Esophagus muscularis mucosa (tissue), 4 donors: ENCODE data around the gene EPHB3. TPM values are rescaled to one million over a fixed set of nuclear protein-coding genes. Genes with fewer than 3 reads are reported as not detected.

Source experiments
- DNase-seq: peaks from one replicate; pipeline ENCODE4 v3.0.0-alpha.2; 2017; ENCODE audit errors: extremely low spot score
- H3K27ac ChIP-seq, 4 donors: fragments of 200-600 bp; sonication (generic); replicated peaks in 1 of 4; 1 replicate in 3 of 4; 2 replicates in 1 of 4; pipeline ENCODE4 v1.5.1; 2016 to 2019; ENCODE audit warnings: mild to moderate bottlenecking in 1 of 4
- H3K27me3 ChIP-seq, 4 donors: fragments of 200-600 bp; sonication (generic); one replicate each; pipeline versions ENCODE4 v1.5.1 to v1.6.0; 2016 to 2019
- H3K36me3 ChIP-seq, 4 donors: fragments of 200-600 bp; sonication (generic); one replicate each; pipeline ENCODE4 v1.5.1; 2016 to 2019
- H3K4me1 ChIP-seq, 4 donors: fragments of 200-600 bp; sonication (generic); one replicate each; pipeline ENCODE4 v1.5.1; 2016 to 2019
- H3K4me3 ChIP-seq, 4 donors: fragments of 200-600 bp; sonication (generic); 1 replicate in 2 of 4; 2 replicates in 2 of 4; pipeline ENCODE4 v1.5.1; 2016 to 2019; ENCODE audit warnings: mild to moderate bottlenecking in 4 of 4, moderate library complexity in 1 of 4
- H3K9me3 ChIP-seq, 4 donors: fragments of 200-600 bp; sonication (generic); 1 replicate in 3 of 4; 2 replicates in 1 of 4; pipeline ENCODE4 v1.5.1; 2016 to 2019
- CTCF ChIP-seq, 3 experiments: fragments of 200-600 bp in 2 of 3; fragments of 450-650 bp in 1 of 3; sonication (generic) in 2 of 3; IDR thresholded peaks; one replicate each; pipeline ENCODE4 v1.5.1; 2017 to 2019; ENCODE audit warnings: antibody characterized with exemption in 3 of 3, mild to moderate bottlenecking in 2 of 3, moderate library complexity in 1 of 3
- EP300 ChIP-seq: sonication (generic); formaldehyde crosslinking; IDR thresholded peaks from one replicate; pipeline ENCODE4 v1.6.1; 2017; ENCODE audit warnings: antibody characterized with exemption
- POLR2A ChIP-seq: fragments of 450-650 bp; IDR thresholded peaks from one replicate; pipeline ENCODE4 v1.6.1; 2017; ENCODE audit warnings: antibody characterized with exemption, moderate library complexity, mild to moderate bottlenecking, low read depth
- POLR2AphosphoS5 ChIP-seq, 2 donors: sonication (generic); formaldehyde crosslinking; IDR thresholded peaks; one replicate each; pipeline ENCODE4 v1.6.1; 2017; ENCODE audit warnings: antibody characterized with exemption in 2 of 2
- WGBS: methylation state at CpG from one replicate; pipeline ENCODE4 v1.1.5; 2018; 5-methylcytosine and 5-hydroxymethylcytosine counted together
- intact Hi-C: fragments of 100-400 bp; cut with DNase I; formaldehyde crosslinking; loops from one replicate; pipeline ENCODE4 v1.15.1; 2023
- total RNA-seq, 4 donors: library from RNA; depleted of rRNA; stranded (reverse); fragments of >200 nt; gene quantifications; one replicate each; pipeline versions ENCODE4 v1.1.0 to v1.2.1, GENCODE V29; 2016

EPHB3 gene
- total RNA-seq, 4 donors from 2014 or later = 1.5 to 6.1 (median 3.5) TPM

DNA sequence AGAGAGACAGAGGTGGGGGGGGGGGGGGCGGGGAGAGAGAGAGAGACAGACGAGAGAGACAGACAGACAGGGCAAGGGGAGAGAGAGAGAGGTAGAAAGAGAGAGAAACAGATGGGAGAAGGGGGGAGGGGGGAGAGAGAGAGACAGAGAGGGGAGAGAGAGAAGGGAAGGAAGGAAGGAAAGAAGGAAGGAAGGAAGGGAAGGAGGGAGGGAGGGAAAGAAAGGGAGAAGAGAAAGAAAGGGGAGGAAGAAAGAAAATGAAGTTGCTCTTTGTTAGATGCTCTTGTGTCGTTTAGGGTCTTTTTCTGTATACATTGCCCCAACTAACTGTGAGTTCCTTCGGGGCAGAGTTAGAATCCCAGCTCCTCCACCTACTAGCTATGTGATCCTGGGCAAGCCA is 19.0 kb upstream of the EPHB3 start:
- DNase-seq = no peak
- no peak overlapping the region for H3K27ac ChIP-seq
- TF ChIP-seq POLR2AphosphoS5 (IDR thresholded peaks at IDR 0.05) (no peak), POLR2A (no peak), CTCF (IDR thresholded peaks at IDR 0.05) (no peak), EP300 (no peak)
- H3K27me3 ChIP-seq = peaks cover 0 to 56% (median 7%) of the 10 kb centered on the region in 4 donors
- no peaks in the 10 kb centered on the region for H3K9me3 ChIP-seq
- H3K4me1 ChIP-seq = peaks cover 4 to 9% (median 7%) of the 10 kb centered on the region in 4 donors
- intact Hi-C loops = loop anchor here (10.0 kb wide), 1 partner anchor 168 kb away; the partner anchor contains the start of gene THPO
- H3K4me3 ChIP-seq = no peak overlapping the region
- 45% methylated on average over 4 of the region's 4 CpGs for WGBS
- H3K36me3 ChIP-seq = no peaks in the 10 kb centered on the region

- WGBS = 56% methylated on average over 6 of the region's 6 CpGs
- no peaks in the 10 kb centered on the region for H3K9me3 ChIP-seq
- H3K4me3 ChIP-seq = no peak overlapping the region
- H3K27me3 ChIP-seq = peaks cover 0 to 56% (median 7%) of the 10 kb centered on the region in 4 donors
- no peaks in the 10 kb centered on the region for H3K36me3 ChIP-seq
- TF ChIP-seq CTCF (IDR thresholded peaks at IDR 0.05) (no peak), POLR2A (no peak), EP300 (no peak), POLR2AphosphoS5 (IDR thresholded peaks at IDR 0.05) (no peak)
- no peak overlapping the region for H3K27ac ChIP-seq
- no peak for DNase-seq
- intact Hi-C loops = loop anchor here (10.0 kb wide), 1 partner anchor 168 kb away; the partner anchor contains the start of gene THPO
- H3K4me1 ChIP-seq = peaks cover 4 to 9% (median 7%) of the 10 kb centered on the region in 4 donors
Observed at GRCh38 chr3:184543256-184543655, 18.3 kb upstream of the EPHB3 start.

GRCh38 chr3:184543843-184544512 is 17.6 kb upstream of the EPHB3 start:
- Histone ChIP-seq H3K36me3 (no peaks in the 10 kb centered on the region), H3K4me3 (peak overlapping the region in 1 of 4 donors; percentile 5), H3K27ac (no peak overlapping the region), H3K4me1 (peaks cover 4 to 9% (median 7%) of the 10 kb centered on the region in 4 donors), H3K27me3 (peaks cover 0 to 49% (median 5%) of the 10 kb centered on the region in 4 donors), H3K9me3 (no peaks in the 10 kb centered on the region)
- no peak for TF ChIP-seq POLR2AphosphoS5 (IDR thresholded peaks at IDR 0.05)
- no peak for TF ChIP-seq EP300
- peak; percentile 88 to 98 (median 94) for TF ChIP-seq CTCF (IDR thresholded peaks at IDR 0.05)
- intact Hi-C loops = loop anchor here (10.0 kb wide), 1 partner anchor 169 kb away; the partner anchor contains the start of gene THPO
- 5% methylated on average over 11 of the region's 18 CpGs for WGBS
- DNase-seq = peak; percentile 96

GRCh38 chr3:184544513-184544861 is 17.1 kb upstream of the EPHB3 start:
- H3K36me3 ChIP-seq = no peaks in the 10 kb centered on the region
- TF ChIP-seq POLR2AphosphoS5 (IDR thresholded peaks at IDR 0.05) (no peak), POLR2A (no peak), CTCF (IDR thresholded peaks at IDR 0.05) (no peak), EP300 (no peak)
- H3K4me3 ChIP-seq = no peak overlapping the region
- H3K27me3 ChIP-seq = peaks cover 0 to 47% (median 5%) of the 10 kb centered on the region in 4 donors
- intact Hi-C loops = loop anchor here (10.0 kb wide), 1 partner anchor 170 kb away; the partner anchor contains the start of gene THPO
- DNase-seq = no peak
- H3K27ac ChIP-seq = no peak overlapping the region
- H3K9me3 ChIP-seq = no peaks in the 10 kb centered on the region
- H3K4me1 ChIP-seq = peaks cover 4 to 9% (median 7%) of the 10 kb centered on the region in 4 donors
